Activated T-helper 1 cell treated with anti-CD3 and anti-CD28 coated beads, Interleukin-12 subunit alpha, Interleukin-12 subunit beta, Interleukin-2, Interleukin-4 antibody, amounts not matched to agents 30 ng/mL and 10 ng/mL and 1 ng/mL, durations not matched to agents 14 hours and 24 hours and 36 hours (primary cell): Measurements from ENCODE around the gene HECTD2. TPM values are rescaled to one million over a fixed set of nuclear protein-coding genes. Genes with fewer than 3 reads are reported as not detected.

Experiments used
- DNase-seq: peaks from one replicate; pipeline ENCODE4 v3.0.0; 2021; ENCODE audit warnings: low spot score
- H3K27ac Mint-ChIP-seq: one replicate; pipeline ENCODE4 v1.8.0; 2021; ENCODE audit warnings: mild to moderate bottlenecking, mixed read lengths
- H3K27me3 Mint-ChIP-seq: one replicate; pipeline ENCODE4 v1.8.0; 2022; ENCODE audit warnings: mild to moderate bottlenecking, moderate library complexity, mixed read lengths; ENCODE audit not compliant: insufficient read depth
- H3K36me3 Mint-ChIP-seq: one replicate; pipeline ENCODE4 v1.8.0; 2021; ENCODE audit warnings: low read depth, mixed read lengths
- H3K4me1 Mint-ChIP-seq: one replicate; pipeline ENCODE4 v1.8.0; 2021; ENCODE audit warnings: low read depth, mixed read lengths
- H3K4me3 Mint-ChIP-seq: one replicate; pipeline ENCODE4 v1.8.0; 2021; ENCODE audit warnings: mild to moderate bottlenecking, moderate library complexity, mixed read lengths
- H3K9me3 Mint-ChIP-seq: one replicate; pipeline ENCODE4 v1.8.0; 2021; ENCODE audit warnings: mixed read lengths
- intact Hi-C: fragments of 100-400 bp; cut with micrococcal nuclease; formaldehyde crosslinking; loops from one replicate; pipeline ENCODE4 v1.15.1; 2024
- total RNA-seq: library from RNA; stranded (reverse); gene quantifications from 2 replicates; pipeline ENCODE4 v1.2.3, GENCODE V29; 2022

HECTD2 gene
- total RNA-seq, 1 donor from 2014 or later, result 6.4 TPM

DNA sequence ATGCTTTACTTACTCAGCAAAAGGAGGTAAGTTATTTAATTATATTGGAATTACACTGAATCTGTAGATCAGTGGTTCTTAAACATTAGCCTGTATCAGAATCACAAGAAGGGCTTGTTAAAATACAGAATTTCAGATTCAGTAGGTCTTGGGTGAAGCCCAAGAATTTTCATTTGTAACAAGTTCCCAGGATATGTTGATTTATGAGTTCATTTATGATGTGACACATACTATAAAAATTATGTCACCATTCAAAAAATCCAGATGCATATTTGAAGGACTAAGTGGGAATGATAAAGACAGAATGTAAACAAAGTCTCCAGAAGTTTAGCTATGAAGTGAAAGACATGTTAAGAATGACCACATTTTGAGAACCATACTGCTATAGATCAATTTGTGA is 52.3 kb downstream of the HECTD2 start:
- intact Hi-C loops, result no loop called here
- H3K27ac Mint-ChIP-seq, result no peak overlapping the region

DNA sequence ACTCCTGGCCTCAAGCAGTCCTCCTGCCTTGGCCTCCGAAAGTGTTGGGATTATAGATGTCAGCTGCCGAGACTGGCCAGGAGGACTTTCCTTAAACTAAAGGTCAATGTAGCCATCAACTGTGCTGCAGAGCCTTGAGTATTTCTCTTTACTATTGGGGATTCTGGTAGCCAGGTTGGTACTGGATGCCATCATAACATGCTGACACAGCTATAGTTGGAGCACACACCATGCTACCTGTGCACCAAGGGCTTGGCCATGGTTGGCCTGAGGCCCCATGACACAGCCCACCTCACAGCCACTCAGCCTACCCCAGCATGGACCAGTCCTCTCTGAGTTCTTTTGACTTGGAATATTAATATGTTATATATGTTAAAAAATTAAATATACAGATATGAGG is 54.4 kb downstream of the HECTD2 start:
- H3K4me3 Mint-ChIP-seq, result no peak overlapping the region
- intact Hi-C loops, result no loop called here

More for the DNA sequence above, 52.3 kb downstream of the HECTD2 start:
- Mint-ChIP-seq H3K4me1 (no peaks in the 10 kb centered on the region), H3K4me3 (no peak overlapping the region), H3K27me3 (no peaks in the 10 kb centered on the region), H3K9me3 (no peaks in the 10 kb centered on the region), H3K36me3 (peaks cover 3% of the 10 kb centered on the region)
- DNase-seq, result no peak

GRCh38 chr10:91465261-91465660 is 55.1 kb downstream of the HECTD2 start:
- H3K9me3 Mint-ChIP-seq, result no peaks in the 10 kb centered on the region
- peaks cover 4% of the 10 kb centered on the region for H3K36me3 Mint-ChIP-seq
- no peak overlapping the region for H3K4me3 Mint-ChIP-seq
- H3K27ac Mint-ChIP-seq, result no peak overlapping the region
- no peaks in the 10 kb centered on the region for H3K4me1 Mint-ChIP-seq
- intact Hi-C loops, result loop anchor here (5.0 kb wide), 1 partner anchor 53 kb away; the partner anchor contains the start of gene HECTD2
- DNase-seq, result no peak
- no peaks in the 10 kb centered on the region for H3K27me3 Mint-ChIP-seq

More for the DNA sequence above, 54.4 kb downstream of the HECTD2 start:
- Mint-ChIP-seq H3K36me3 (peaks cover 4% of the 10 kb centered on the region), H3K27ac (no peak overlapping the region), H3K4me1 (no peaks in the 10 kb centered on the region), H3K27me3 (no peaks in the 10 kb centered on the region), H3K9me3 (no peaks in the 10 kb centered on the region)
- no peak for DNase-seq

GRCh38 chr10:91467114-91467513 is 57.0 kb downstream of the HECTD2 start:
- H3K27me3 Mint-ChIP-seq, result no peaks in the 10 kb centered on the region
- H3K27ac Mint-ChIP-seq, result no peak overlapping the region
- no peaks in the 10 kb centered on the region for H3K4me1 Mint-ChIP-seq
- intact Hi-C loops, result loop anchor here (5.0 kb wide), 1 partner anchor 55 kb away; the partner anchor contains the start of gene HECTD2
- DNase-seq, result no peak
- no peaks in the 10 kb centered on the region for H3K9me3 Mint-ChIP-seq
- peaks cover 1% of the 10 kb centered on the region for H3K36me3 Mint-ChIP-seq
- H3K4me3 Mint-ChIP-seq, result no peak overlapping the region

- H3K9me3 Mint-ChIP-seq, result no peaks in the 10 kb centered on the region
- no peak for DNase-seq
- peaks cover 1% of the 10 kb centered on the region for H3K36me3 Mint-ChIP-seq
- intact Hi-C loops, result no loop called here
- no peak overlapping the region for H3K4me3 Mint-ChIP-seq
- no peak overlapping the region for H3K27ac Mint-ChIP-seq
- no peaks in the 10 kb centered on the region for H3K27me3 Mint-ChIP-seq
- no peaks in the 10 kb centered on the region for H3K4me1 Mint-ChIP-seq
Observed at GRCh38 chr10:91471602-91472001, 61.5 kb downstream of the HECTD2 start.

GRCh38 chr10:91472911-91473310 is 62.8 kb downstream of the HECTD2 start:
- no peaks in the 10 kb centered on the region for H3K9me3 Mint-ChIP-seq

DNA sequence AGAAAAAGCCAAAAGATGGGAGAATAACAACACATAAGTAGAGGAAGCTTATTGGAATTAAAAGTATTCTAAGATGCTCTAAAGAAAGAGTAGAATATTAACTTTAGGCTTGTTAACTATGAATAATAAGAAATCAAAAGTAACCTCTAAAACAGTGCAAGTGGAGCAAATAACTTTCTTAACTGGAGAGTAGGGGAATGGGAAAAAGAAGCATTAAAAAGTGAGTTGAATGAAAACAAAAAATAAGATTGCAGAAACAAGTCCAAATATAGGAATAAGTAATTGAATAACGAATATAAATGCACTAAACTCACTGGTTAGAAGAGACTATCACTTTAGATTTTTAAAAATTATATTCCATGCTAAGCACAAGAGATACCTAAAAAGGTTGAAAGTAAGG is 63.9 kb downstream of the HECTD2 start:
- no peaks in the 10 kb centered on the region for H3K27me3 Mint-ChIP-seq
- intact Hi-C loops, result no loop called here
- no peaks in the 10 kb centered on the region for H3K36me3 Mint-ChIP-seq
- no peaks in the 10 kb centered on the region for H3K4me1 Mint-ChIP-seq
- H3K4me3 Mint-ChIP-seq, result no peak overlapping the region
- H3K27ac Mint-ChIP-seq, result no peak overlapping the region
- no peak for DNase-seq
- no peaks in the 10 kb centered on the region for H3K9me3 Mint-ChIP-seq

More at GRCh38 chr10:91472911-91473310, 62.8 kb downstream of the HECTD2 start:
- H3K36me3 Mint-ChIP-seq, result peaks cover 1% of the 10 kb centered on the region
- no peak overlapping the region for H3K4me3 Mint-ChIP-seq
- DNase-seq, result no peak
- no peaks in the 10 kb centered on the region for H3K4me1 Mint-ChIP-seq
- intact Hi-C loops, result no loop called here
- H3K27ac Mint-ChIP-seq, result no peak overlapping the region
- no peaks in the 10 kb centered on the region for H3K27me3 Mint-ChIP-seq

DNA sequence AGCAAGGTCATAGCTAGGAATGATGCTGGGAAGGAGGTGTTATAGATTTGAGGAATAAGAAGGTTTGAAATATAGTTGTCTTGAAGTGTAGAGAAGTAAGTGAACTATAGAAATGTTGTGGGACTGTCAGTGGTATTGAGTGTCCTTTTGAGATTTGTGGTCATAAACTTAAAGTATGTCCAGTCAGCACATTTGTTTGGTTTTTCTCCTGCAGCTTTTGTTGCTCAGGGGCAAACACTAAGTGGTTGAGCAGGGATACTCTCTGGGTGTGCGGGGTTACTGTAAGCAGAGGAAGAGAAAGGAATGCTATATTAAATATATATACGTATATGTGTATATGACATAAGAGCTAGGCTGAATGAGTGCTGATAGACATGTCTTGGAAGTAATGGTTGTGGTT is 67.1 kb downstream of the HECTD2 start:
- H3K36me3 Mint-ChIP-seq, result no peaks in the 10 kb centered on the region
- no peaks in the 10 kb centered on the region for H3K27me3 Mint-ChIP-seq
- DNase-seq, result no peak
- intact Hi-C loops, result no loop called here
- H3K4me3 Mint-ChIP-seq, result no peak overlapping the region
- H3K27ac Mint-ChIP-seq, result no peak overlapping the region
- H3K4me1 Mint-ChIP-seq, result no peaks in the 10 kb centered on the region
- H3K9me3 Mint-ChIP-seq, result no peaks in the 10 kb centered on the region

- intact Hi-C loops, result no loop called here
- Mint-ChIP-seq H3K4me3 (no peak overlapping the region), H3K36me3 (no peaks in the 10 kb centered on the region), H3K4me1 (no peaks in the 10 kb centered on the region), H3K27ac (no peak overlapping the region), H3K27me3 (no peaks in the 10 kb centered on the region), H3K9me3 (no peaks in the 10 kb centered on the region)
- no peak for DNase-seq
Observed at GRCh38 chr10:91479583-91479982, 69.4 kb downstream of the HECTD2 start.

- intact Hi-C loops, result no loop called here
Observed at GRCh38 chr10:91487911-91488582, 77.9 kb downstream of the HECTD2 start.

GRCh38 chr10:91493313-91493712 is 83.2 kb downstream of the HECTD2 start:
- H3K27ac Mint-ChIP-seq, result no peak overlapping the region
- H3K4me3 Mint-ChIP-seq, result no peak overlapping the region
- H3K9me3 Mint-ChIP-seq, result no peaks in the 10 kb centered on the region
- no peaks in the 10 kb centered on the region for H3K27me3 Mint-ChIP-seq
- intact Hi-C loops, result loop anchor here (5.0 kb wide), 1 partner anchor 144 kb away; no protein-coding TSS in a partner anchor
- H3K4me1 Mint-ChIP-seq, result no peaks in the 10 kb centered on the region
- no peaks in the 10 kb centered on the region for H3K36me3 Mint-ChIP-seq
- no peak for DNase-seq

More at GRCh38 chr10:91487911-91488582, 77.9 kb downstream of the HECTD2 start:
- Mint-ChIP-seq H3K27me3 (no peaks in the 10 kb centered on the region), H3K9me3 (no peaks in the 10 kb centered on the region), H3K36me3 (no peaks in the 10 kb centered on the region), H3K4me3 (no peak overlapping the region), H3K4me1 (no peaks in the 10 kb centered on the region), H3K27ac (no peak overlapping the region)
- no peak for DNase-seq

- no peaks in the 10 kb centered on the region for H3K4me1 Mint-ChIP-seq
- intact Hi-C loops, result no loop called here
- no peaks in the 10 kb centered on the region for H3K27me3 Mint-ChIP-seq
- no peak overlapping the region for H3K27ac Mint-ChIP-seq
- H3K36me3 Mint-ChIP-seq, result peaks cover 2% of the 10 kb centered on the region
- H3K9me3 Mint-ChIP-seq, result no peaks in the 10 kb centered on the region
- DNase-seq, result no peak
- no peak overlapping the region for H3K4me3 Mint-ChIP-seq
Observed at GRCh38 chr10:91495402-91495801, 85.3 kb downstream of the HECTD2 start.

- no peak for DNase-seq
- H3K4me3 Mint-ChIP-seq, result no peak overlapping the region
- H3K27ac Mint-ChIP-seq, result no peak overlapping the region
- intact Hi-C loops, result no loop called here
- peaks cover 2% of the 10 kb centered on the region for H3K36me3 Mint-ChIP-seq
- no peaks in the 10 kb centered on the region for H3K9me3 Mint-ChIP-seq
- no peaks in the 10 kb centered on the region for H3K4me1 Mint-ChIP-seq
- H3K27me3 Mint-ChIP-seq, result no peaks in the 10 kb centered on the region
Observed at GRCh38 chr10:91496016-91496415, 85.9 kb downstream of the HECTD2 start.
